DMS53 (cell line): Measurements from ENCODE around the gene ENGASE.

Experiments
- DNase-seq: peaks from one replicate; lab custom pipeline; 2025; lab: John Stamatoyannopoulos, UW

ENGASE gene

GRCh38 chr17:79094261-79094660, 19.6 kb downstream of the ENGASE start:
- no peak for DNase-seq

- no peak for DNase-seq
Observed at GRCh38 chr17:79095345-79096055, 20.9 kb downstream of the ENGASE start.

DNA sequence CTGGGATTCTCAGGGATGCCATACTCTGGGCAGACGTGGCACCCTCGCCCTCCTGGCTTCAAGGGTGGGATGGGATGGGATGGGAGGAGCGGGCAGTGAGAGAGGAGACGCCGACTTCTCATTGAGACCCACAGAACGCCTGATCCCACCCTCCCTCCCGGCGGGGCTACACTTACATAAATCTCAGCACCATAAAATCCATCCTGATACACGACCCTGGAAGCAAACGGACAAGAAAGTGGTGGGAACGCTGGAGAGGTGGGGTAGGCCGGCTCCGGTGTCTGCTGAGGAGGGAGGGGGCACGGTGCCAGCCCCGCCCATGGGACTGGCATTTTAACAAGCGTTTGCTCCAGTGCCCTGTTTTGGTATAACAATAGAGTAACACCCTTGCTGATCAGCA, 21.9 kb downstream of the ENGASE start:
- DNase-seq = no peak

DNA sequence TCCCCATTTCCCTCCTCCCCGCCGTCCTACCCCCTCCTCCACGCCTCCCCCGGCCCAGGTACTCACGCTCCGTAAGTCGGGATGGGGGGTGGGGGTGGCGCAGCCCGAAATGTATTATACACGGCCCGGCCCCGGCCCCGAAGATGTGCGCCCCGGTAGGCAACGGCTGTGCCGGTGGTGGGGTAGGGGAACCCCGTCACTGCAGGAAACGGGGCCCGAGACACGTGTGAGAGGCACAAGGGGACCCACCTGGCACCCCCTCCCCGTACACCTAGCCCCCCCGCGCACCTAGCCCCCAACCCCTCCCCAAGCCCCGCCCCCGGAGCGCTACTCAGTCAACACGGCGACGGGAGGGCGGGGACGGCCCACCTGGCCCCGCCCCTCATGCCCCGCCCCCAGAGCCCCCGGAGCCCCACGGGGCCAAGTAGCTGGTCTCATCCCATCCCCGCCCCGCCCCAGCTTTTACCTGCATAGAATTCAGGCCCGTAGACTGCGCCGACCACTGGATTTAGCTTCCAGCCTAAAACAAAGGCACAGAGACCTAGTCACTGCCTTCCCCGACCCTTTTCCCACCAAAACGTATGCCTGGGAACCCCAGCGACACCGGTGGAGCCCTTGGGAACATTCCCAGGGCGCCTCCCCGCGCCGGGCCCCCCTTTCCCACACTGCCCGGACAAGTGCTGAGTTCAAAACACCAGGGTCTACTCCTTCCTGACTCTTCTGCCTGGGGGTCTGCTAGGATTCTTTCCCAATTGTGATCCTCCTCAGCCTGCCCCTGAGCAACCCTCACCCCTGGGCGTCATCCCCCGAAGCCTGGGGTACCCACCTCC, 22.8 kb downstream of the ENGASE start:
- no peak for DNase-seq

DNA sequence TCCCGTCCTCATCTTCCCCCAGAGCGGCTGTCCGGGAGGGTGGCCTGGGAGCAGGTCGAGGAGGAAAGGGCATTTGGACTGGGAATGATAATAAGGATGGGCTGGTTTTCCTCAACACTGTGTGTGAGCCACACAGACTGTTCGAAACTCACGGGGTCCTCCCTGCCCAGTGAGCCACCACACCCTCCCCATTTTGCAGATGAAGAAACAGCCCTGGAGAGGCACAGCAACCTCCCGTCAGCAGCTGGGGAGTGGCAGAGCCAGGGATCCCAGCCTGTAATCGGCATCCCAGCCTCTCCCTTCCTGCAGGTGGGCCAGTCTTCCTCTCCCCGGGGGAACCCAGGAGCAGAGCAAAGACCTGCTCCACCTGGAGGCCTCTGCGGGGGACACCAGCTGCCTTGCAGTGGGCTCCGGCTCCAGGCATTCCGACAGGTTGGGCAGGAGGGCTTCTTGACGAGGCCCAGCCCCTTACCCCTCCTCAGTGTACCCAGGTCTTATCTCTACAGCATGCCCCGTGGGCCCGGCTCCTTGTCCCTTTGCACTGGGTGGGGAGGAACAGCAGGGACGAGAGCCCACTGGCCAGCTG, 23.8 kb downstream of the ENGASE start:
- DNase-seq = no peak

- no peak for DNase-seq
Observed at GRCh38 chr17:79100405-79100804, 25.8 kb downstream of the ENGASE start.

DNA sequence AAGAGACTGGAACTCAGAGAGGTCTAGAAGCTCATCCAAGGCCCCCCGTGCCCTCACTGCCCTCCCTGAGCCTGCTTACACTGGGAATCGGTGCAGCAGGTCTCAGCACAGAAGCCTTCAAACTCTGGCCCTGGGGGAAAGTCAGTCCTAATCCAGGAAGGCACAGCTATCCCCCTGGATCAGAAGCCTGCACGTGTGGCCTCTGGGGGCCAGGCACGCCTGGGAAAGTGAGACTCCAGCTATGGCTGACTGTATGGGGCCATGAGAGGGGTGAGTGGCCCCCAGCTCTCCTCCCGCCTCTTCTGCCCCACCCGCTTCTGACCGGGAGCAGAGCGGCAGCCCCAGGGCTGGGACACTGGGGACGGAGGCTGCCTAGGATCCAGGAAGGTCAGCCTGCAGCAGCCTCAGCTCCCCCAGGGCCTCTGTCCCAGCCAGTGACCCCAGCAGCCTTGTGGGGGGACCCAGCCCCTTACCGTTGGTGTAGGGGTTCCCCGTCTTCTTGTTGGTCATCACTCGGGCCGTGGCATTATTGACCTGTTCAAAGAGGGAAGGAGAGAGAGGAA, 26.6 kb downstream of the ENGASE start:
- DNase-seq = no peak

DNA sequence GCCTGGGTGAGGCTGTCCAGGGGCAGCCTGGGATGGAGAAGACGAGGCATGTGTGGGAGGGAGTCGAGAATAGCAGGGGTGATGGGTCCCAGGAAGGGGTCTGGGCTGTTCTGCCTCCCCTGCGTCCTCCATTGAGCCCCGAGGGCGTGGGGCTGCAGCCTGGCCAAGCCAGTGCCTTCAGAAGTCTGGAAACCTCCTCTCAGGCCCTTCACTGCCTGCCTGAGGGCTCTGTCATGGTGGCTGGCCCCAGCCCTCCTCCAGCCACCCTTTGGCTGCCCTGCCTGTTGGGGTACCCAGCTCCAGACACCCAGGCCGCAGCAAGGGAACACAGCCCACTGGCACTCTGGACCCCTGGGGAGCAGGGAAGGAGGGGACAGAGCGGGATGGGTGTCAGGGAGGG, 27.6 kb downstream of the ENGASE start:
- DNase-seq = no peak

GRCh38 chr17:79104898-79105600, 30.4 kb downstream of the ENGASE start:
- no peak for DNase-seq

DNA sequence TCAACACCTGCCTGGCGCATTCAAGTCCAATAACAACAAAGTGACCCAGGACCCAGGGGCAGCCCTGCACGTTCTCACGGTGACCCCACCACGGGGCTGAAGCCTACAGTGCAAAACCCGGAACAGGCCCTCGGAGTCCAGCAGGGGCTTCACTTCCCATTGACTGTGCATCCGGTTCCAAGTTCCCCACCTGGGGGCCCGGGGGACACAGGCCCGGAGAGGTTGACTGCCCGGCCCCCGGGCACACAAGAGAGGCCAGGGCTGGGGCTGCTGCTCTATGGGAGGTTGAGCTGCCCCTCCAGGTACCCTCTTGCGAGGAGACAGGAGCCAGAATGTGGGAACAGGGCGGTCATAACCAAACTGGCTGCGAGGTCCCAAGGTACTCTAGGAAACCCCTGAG, 31.3 kb downstream of the ENGASE start:
- no peak for DNase-seq

- no peak for DNase-seq
Observed at GRCh38 chr17:79106958-79107357, 32.3 kb downstream of the ENGASE start.

DNA sequence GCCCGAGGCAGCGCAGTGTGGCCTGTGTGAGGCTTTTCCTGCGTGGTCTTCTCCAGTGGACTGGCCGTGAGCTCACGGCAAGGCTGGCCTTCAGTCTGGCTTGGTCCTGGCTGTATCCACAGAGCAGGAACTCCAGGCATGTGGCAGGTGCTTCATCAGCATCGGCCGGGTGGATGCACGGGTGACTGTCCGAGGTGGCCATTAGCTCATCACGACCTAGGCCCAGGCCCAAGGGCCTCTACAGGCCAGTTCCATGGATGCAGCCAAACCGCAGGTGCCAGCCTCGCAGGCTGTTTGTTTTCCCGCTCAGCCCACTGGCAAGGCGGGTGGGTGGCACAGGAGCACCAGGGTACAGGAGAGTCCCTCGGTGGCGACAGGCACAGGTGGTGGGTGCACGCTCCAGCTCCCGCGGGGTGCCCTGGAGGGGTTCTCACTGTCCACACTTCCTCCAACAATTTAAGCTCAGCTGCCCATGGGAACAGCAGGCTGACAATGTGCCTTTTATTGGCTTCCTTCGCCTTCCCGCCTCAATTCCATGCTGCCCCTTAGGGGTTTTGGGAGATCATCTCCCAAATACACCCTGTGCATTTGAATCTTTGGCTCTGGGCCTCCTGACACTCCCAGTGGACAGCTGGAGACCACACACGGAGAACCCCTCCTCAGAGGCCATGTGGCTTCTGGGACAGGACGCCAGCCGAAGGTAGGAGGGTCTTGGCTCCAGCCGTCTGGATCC, 33.0 kb downstream of the ENGASE start:
- DNase-seq = no peak

- no peak for DNase-seq
Observed at GRCh38 chr17:79108232-79108850, 33.7 kb downstream of the ENGASE start.

- DNase-seq = no peak
Observed at GRCh38 chr17:79108870-79109269, 34.2 kb downstream of the ENGASE start.

DNA sequence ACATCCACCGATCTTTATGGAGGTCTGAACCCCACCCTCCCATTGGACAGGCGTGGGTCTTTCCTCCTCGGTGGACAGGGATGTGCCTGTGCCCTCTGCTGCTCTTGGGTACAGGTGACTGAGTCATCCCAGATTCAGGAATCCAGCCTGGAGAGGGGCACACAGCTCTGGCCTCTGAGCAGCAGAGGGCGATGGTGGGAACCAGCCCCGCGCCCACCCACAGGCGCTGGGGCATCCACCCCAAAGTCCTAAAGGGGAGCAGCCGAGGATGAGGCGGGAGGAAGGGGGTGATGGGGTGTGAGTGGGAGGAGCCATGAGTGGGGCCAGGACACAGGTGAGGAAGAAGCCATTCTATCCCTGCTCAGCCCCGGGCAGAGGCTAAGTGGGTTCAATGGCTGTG, 35.0 kb downstream of the ENGASE start:
- DNase-seq = no peak

GRCh38 chr17:79111097-79111496, 36.5 kb downstream of the ENGASE start:
- DNase-seq = no peak

DNA sequence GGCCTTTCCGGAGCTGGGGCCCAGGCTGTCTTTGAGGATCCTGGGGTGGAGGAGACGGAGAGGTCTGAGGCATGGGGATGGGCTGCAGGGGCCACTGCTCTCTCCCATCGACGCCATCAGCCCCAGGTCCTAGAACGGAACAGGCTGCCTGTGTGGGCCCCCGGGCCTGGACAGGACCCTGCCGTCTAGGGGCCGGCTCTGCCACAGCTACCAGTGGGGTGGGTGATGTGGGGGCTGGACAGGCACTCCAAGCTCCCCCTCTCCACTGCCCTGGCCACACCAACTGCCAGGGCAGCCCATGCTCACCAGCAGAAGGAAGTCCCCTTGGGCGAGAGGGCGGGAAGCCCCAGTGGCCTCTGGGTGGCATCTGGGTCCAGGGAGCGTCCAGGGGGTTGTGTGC, 37.8 kb downstream of the ENGASE start:
- no peak for DNase-seq

DNA sequence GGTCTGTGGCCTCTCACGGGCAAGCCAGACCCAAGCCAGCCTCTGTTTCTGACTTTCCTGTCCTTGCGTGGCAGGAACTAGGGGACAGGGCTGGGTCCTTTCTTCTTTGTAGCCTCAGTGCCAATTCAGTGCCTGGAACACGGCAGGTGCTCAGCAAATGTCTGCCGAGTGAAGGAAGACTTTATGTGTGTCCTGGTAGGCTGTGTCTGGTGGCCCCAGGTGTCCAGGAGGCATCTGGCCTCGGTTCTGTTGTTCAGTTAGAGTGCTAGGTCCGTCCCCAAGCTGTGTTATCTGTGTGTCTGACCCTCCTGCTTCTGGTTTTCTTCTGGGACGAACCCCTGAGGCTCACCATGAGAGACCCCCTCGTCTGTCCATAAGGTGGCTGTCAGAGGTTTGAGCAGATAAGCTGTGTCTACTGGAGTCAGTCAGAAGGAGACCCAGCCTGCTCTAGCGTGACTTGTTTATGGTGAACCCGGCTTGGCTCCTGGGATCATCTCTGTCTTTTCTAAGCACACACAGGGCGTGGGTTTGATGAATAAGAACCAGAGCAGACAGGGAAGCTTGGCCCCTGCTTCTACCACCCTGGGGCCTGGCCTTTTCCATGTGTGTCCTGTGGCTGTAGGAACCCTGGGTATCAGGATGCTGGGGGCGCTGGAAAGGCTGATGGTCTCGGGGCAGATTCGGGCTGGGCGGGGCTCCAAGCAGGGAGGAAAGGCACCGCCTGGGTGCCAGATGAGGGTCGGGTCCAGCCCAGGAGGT, 39.3 kb downstream of the ENGASE start:
- DNase-seq = no peak

DNA sequence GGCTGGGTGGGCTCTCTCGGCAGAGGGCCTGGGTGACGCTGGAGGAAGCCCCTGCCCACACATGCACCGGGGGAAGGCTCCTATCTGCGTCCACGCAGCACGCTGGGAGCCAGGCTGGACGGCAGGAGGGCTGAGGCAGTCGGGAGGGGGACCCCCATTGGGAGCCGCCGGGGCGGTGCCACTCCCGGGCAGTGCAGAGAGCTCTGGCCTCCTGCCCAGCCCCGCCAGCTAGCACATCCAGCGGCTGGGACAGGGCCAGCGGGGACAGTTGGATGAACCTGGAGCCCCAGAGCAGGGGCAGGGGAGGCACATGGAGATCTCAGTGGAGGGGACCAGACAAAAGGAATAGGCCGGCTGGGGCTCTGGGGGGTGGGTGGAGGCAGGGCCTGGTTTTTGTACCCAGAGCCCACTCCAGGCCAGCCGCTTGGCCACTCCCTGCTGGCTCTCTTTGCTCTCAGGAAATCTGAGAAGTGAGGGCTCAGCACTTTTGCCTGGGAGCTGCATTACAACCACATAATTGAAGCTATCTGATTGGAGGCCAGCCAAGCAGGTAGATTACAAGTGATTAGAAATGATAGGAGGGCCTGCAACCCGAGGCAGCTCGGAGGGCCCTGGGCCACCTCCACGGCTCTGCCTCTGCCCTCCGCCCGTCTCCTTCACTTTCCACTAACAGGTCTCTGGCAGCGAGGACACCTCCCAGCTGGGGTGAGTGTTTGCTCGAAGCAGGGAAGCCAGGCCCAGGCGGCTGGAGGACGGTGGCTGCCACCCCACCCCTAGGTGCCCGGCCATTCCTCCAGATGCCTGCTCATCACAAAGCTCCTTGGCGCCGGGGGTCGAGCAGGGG, 40.1 kb downstream of the ENGASE start:
- no peak for DNase-seq
